Measurements from ENCODE around the gene ICE2. TPM values are rescaled to one million over a fixed set of nuclear protein-coding genes. Genes with fewer than 3 reads are reported as not detected.

The ICE2 gene
- total RNA-seq, 2 experiments from 2014 or later: 74.1 to 74.5 TPM

- peaks cover 40% of the 10 kb centered on the region for H3K4me1 Mint-ChIP-seq (ENCODE audit: low read depth)
- H3K27ac Mint-ChIP-seq: peak overlapping the region; percentile 27
- DNase-seq (no peak), ATAC-seq (no peak)
- H3K27me3 Mint-ChIP-seq: no peaks in the 10 kb centered on the region
- intact Hi-C loops (cut with micrococcal nuclease): no loop called here
- TF ChIP-seq CTCF (IDR thresholded peaks at IDR 0.05): no peak
- peaks cover 15% of the 10 kb centered on the region for H3K36me3 Mint-ChIP-seq (ENCODE audit: low read depth)
- ChIA-PET POLR2A (interaction anchor here (0.5 to 1.5 kb wide), 2 partner anchors 88 to 483 kb away, joined by 4 to 5 read pairs; partner anchors contain the start of gene ANXA2), CTCF (interaction anchor here (2.2 kb wide), 1 partner anchor 35 kb away, joined by 8 read pairs; no protein-coding TSS in a partner anchor)
- no peak overlapping the region for H3K4me3 Mint-ChIP-seq
- H3K9me3 Mint-ChIP-seq: no peaks in the 10 kb centered on the region
Observed at GRCh38 chr15:60485365-60486055, 6.6 kb upstream of the ICE2 start.

DNA sequence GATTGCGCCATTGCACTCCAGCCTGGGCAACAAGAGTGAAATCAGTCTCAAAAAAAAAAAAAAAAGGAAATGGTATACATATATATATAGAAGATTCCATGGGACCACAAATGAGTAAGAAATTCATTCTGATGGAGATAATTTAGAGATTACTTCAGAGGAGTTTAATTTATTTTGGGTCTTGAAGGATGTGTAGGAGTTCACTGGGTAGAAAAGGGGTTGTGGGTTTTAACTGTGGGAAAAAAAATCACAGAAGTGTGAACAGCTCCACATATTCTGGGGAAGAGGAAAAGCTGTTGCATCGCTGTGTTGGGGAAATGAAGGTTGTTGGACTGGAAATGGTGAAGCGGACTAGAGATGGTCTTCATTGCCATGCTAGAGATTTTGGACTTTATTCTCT is 4.1 kb upstream of the ICE2 start:
- H3K4me1 Mint-ChIP-seq (ENCODE audit: low read depth): peaks cover 49% of the 10 kb centered on the region
- H3K4me3 Mint-ChIP-seq: no peak overlapping the region
- no peak overlapping the region for H3K27ac Mint-ChIP-seq
- H3K9me3 Mint-ChIP-seq: no peaks in the 10 kb centered on the region
- no peak for TF ChIP-seq CTCF (IDR thresholded peaks at IDR 0.05)
- ChIA-PET CTCF (interaction anchor here (1.0 to 4.3 kb wide), 2 partner anchors 24 to 38 kb away, joined by 3 to 22 read pairs; no protein-coding TSS in a partner anchor), POLR2A (interaction anchor here (0.8 to 1.5 kb wide), 2 partner anchors 54 to 479 kb away, joined by 3 read pairs; no protein-coding TSS in a partner anchor)
- no peak for DNase-seq
- peaks cover 21% of the 10 kb centered on the region for H3K36me3 Mint-ChIP-seq (ENCODE audit: low read depth)
- no peak for ATAC-seq
- H3K27me3 Mint-ChIP-seq: no peaks in the 10 kb centered on the region
- intact Hi-C loops (cut with micrococcal nuclease): no loop called here

- POLR2A ChIA-PET: interaction anchor here (0.6 kb wide), 1 partner anchor 13 kb away, joined by 4 read pairs; no protein-coding TSS in a partner anchor
Observed at GRCh38 chr15:60480888-60481287, 1.9 kb upstream of the ICE2 start.

GRCh38 chr15:60480149-60480548 is 1.2 kb upstream of the ICE2 start:
- no peak for ATAC-seq
- ChIA-PET CTCF (interaction anchor here (0.8 to 4.3 kb wide), 4 partner anchors 26 to 121 kb away, joined by 4 to 22 read pairs (median 5); no protein-coding TSS in a partner anchor), POLR2A (interaction anchor here (0.6 to 1.5 kb wide), 7 partner anchors 9 to 82 kb away, joined by 3 to 10 read pairs (median 4); partner anchors contain the start of gene ANXA2)
- Mint-ChIP-seq H3K27ac (peak overlapping the region; percentile 96), H3K4me3 (peak overlapping the region; percentile 96), H3K4me1 (ENCODE audit: low read depth) (peaks cover 54% of the 10 kb centered on the region), H3K36me3 (ENCODE audit: low read depth) (peaks cover 29% of the 10 kb centered on the region), H3K9me3 (no peaks in the 10 kb centered on the region), H3K27me3 (no peaks in the 10 kb centered on the region)
- no peak for TF ChIP-seq CTCF (IDR thresholded peaks at IDR 0.05)
- no peak for DNase-seq
- intact Hi-C loops (cut with micrococcal nuclease): no loop called here

More at GRCh38 chr15:60480888-60481287, 1.9 kb upstream of the ICE2 start:
- no peak for TF ChIP-seq CTCF (IDR thresholded peaks at IDR 0.05)
- peaks cover 59% of the 10 kb centered on the region for H3K4me1 Mint-ChIP-seq (ENCODE audit: low read depth)
- H3K27ac Mint-ChIP-seq: peak overlapping the region; percentile 13
- ATAC-seq: no peak
- DNase-seq: no peak
- peaks cover 29% of the 10 kb centered on the region for H3K36me3 Mint-ChIP-seq (ENCODE audit: low read depth)
- intact Hi-C loops (cut with micrococcal nuclease): no loop called here
- H3K27me3 Mint-ChIP-seq: no peaks in the 10 kb centered on the region
- H3K9me3 Mint-ChIP-seq: no peaks in the 10 kb centered on the region
- no peak overlapping the region for H3K4me3 Mint-ChIP-seq
- CTCF ChIA-PET: interaction anchor here (1.5 to 4.3 kb wide), 3 partner anchors 26 to 40 kb away, joined by 3 to 22 read pairs (median 5); no protein-coding TSS in a partner anchor
